OCI-M2 (cell line): ENCODE results near the gene DNAJC6.
"Not testable (repeated sequence)": the region's sequence is repeated elsewhere in the genome, so short reads cannot be mapped to it uniquely, and the experiment has no call there.

Experiments
- DNase-seq: peaks from one replicate; lab custom pipeline; 2025; ENCODE audit not compliant: unreplicated experiment; lab: John Stamatoyannopoulos, UW

The DNAJC6 gene

GRCh38 chr1:65355031-65355712, 45.8 kb downstream of the DNAJC6 start:
- DNase-seq, result no peak

GRCh38 chr1:65357291-65357960, 48.1 kb downstream of the DNAJC6 start:
- DNase-seq, result no peak

- DNase-seq, result no peak
Measured at GRCh38 chr1:65359888-65360287, 50.5 kb downstream of the DNAJC6 start.

GRCh38 chr1:65360648-65361047, 51.3 kb downstream of the DNAJC6 start:
- DNase-seq, result no peak

- no peak for DNase-seq
Measured at GRCh38 chr1:65362545-65362944, 53.2 kb downstream of the DNAJC6 start.

GRCh38 chr1:65363484-65363883, 54.1 kb downstream of the DNAJC6 start:
- DNase-seq, result no peak

GRCh38 chr1:65368403-65368802, 59.1 kb downstream of the DNAJC6 start:
- no peak for DNase-seq

- no peak for DNase-seq
Measured at GRCh38 chr1:65371544-65371943, 62.2 kb downstream of the DNAJC6 start.

GRCh38 chr1:65372557-65372956, 63.2 kb downstream of the DNAJC6 start:
- no peak for DNase-seq

GRCh38 chr1:65377496-65378246, 68.3 kb downstream of the DNAJC6 start:
- DNase-seq, result no peak

GRCh38 chr1:65378247-65378946, 69.1 kb downstream of the DNAJC6 start:
- no peak for DNase-seq

- DNase-seq, result not testable (repeated sequence)
Measured at GRCh38 chr1:65384426-65384825, 75.1 kb downstream of the DNAJC6 start.

- DNase-seq, result no peak
Measured at GRCh38 chr1:65386439-65386838, 77.1 kb downstream of the DNAJC6 start.

- DNase-seq, result no peak
Measured at GRCh38 chr1:65387821-65388220, 78.5 kb downstream of the DNAJC6 start.

GRCh38 chr1:65388908-65389695, 79.8 kb downstream of the DNAJC6 start:
- no peak for DNase-seq

GRCh38 chr1:65392497-65392896, 83.2 kb downstream of the DNAJC6 start:
- no peak for DNase-seq

- DNase-seq, result no peak
Measured at GRCh38 chr1:65393347-65393746, 84.0 kb downstream of the DNAJC6 start.

- DNase-seq, result no peak
Measured at GRCh38 chr1:65393928-65394327, 84.6 kb downstream of the DNAJC6 start.

- no peak for DNase-seq
Measured at GRCh38 chr1:65395887-65396612, 86.7 kb downstream of the DNAJC6 start.

GRCh38 chr1:65398083-65398482, 88.7 kb downstream of the DNAJC6 start:
- DNase-seq, result no peak
